Panc1 (cell line): ENCODE data around the gene ACTL7B.

Source experiments
- POLR2AphosphoS5 ChIP-seq: IDR thresholded peaks from 2 replicates; pipeline ENCODE4 v1.6.1; 2012; ENCODE audit warnings: mild to moderate bottlenecking, low read depth, low read length, moderate library complexity
- REST ChIP-seq, 2 experiments: IDR thresholded peaks; 2 replicates each; pipeline ENCODE4 v1.6.1; 2011 to 2012; ENCODE audit warnings: low read depth in 2 of 2, control low read depth in 1 of 2, low read length in 1 of 2, mild to moderate bottlenecking in 1 of 2, moderate library complexity in 1 of 2; ENCODE audit not compliant: insufficient read depth in 1 of 2
- TCF7L2 ChIP-seq: IDR thresholded peaks from 2 replicates; pipeline ENCODE4 v1.6.1; 2011; ENCODE audit warnings: mild to moderate bottlenecking, low read depth, low read length, inconsistent platforms
- TF ChIP-seq, protein P1 (sequence below): fragments of 450-650 bp; IDR thresholded peaks from 2 replicates; pipeline ENCODE4 v1.5.1; 2017; ENCODE audit warnings: mild to moderate bottlenecking

DNA sequence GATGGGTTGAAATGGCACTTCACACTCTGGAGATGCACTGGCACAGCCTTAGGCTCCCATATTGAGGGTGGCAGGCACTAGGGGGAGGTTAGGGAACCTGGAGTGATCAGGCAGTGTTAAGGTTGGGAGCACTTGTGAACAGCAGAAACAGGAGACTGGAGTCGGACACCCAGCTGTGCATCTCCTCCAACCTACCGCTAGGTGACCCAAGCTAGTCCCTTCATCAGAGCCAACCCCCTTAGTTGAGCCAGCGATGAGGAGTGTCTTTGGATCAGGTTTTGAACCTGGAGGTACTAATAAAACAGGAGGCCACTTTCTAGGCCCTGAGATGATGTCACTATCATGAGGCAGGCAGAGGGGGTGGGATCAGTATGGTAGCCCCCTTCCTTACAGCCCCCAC lies 1.7 kb downstream of the ACTL7B start:
- TF ChIP-seq, protein P1, sequence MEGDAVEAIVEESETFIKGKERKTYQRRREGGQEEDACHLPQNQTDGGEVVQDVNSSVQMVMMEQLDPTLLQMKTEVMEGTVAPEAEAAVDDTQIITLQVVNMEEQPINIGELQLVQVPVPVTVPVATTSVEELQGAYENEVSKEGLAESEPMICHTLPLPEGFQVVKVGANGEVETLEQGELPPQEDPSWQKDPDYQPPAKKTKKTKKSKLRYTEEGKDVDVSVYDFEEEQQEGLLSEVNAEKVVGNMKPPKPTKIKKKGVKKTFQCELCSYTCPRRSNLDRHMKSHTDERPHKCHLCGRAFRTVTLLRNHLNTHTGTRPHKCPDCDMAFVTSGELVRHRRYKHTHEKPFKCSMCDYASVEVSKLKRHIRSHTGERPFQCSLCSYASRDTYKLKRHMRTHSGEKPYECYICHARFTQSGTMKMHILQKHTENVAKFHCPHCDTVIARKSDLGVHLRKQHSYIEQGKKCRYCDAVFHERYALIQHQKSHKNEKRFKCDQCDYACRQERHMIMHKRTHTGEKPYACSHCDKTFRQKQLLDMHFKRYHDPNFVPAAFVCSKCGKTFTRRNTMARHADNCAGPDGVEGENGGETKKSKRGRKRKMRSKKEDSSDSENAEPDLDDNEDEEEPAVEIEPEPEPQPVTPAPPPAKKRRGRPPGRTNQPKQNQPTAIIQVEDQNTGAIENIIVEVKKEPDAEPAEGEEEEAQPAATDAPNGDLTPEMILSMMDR = no peak
- TF ChIP-seq POLR2AphosphoS5 = no peak
- no peak for TF ChIP-seq REST (IDR thresholded peaks at IDR 0.05; ENCODE audit: insufficient read depth in 1 of 2, low read depth in 2 of 2, low read length in 1 of 2)
- no peak for TF ChIP-seq TCF7L2
